ENCODE data around the gene TGFBR2. TPM values are rescaled to one million over a fixed set of nuclear protein-coding genes. Genes with fewer than 3 reads are reported as not detected.

The TGFBR2 gene
- polyA plus RNA-seq, 1 experiment, result 61.0 TPM

GRCh38 chr3:30691249-30691880, 85.0 kb downstream of the TGFBR2 start:
- Histone ChIP-seq H3K36me3 (ENCODE audit: control insufficient read depth, insufficient read depth, low read length) (peaks cover 9% of the 10 kb centered on the region), H3K4me3 (ENCODE audit: low read depth, low read length) (no peak overlapping the region), H3K27me3 (ENCODE audit: control insufficient read depth, insufficient read depth, low read length) (no peaks in the 10 kb centered on the region)
- CTCF ChIA-PET, result interaction anchor here (0.7 to 4.1 kb wide), 7 partner anchors 41 to 648 kb away, joined by 3 to 26 read pairs (median 4); partner anchors contain the start of gene TGFBR2
- POLR2A ChIA-PET, result interaction anchor here (0.5 kb wide), 1 partner anchor 78 kb away, joined by 4 read pairs; no protein-coding TSS in a partner anchor
- TF ChIP-seq CTCF (IDR thresholded peaks at IDR 0.05; ENCODE audit: insufficient read depth, low read depth, low read length), result no peak
- DNase-seq (ENCODE audit: low read depth), result no peak

GRCh38 chr3:30691944-30692343, 85.5 kb downstream of the TGFBR2 start:
- H3K36me3 ChIP-seq (ENCODE audit: control insufficient read depth, insufficient read depth, low read length), result peaks cover 9% of the 10 kb centered on the region
- no peak for TF ChIP-seq CTCF (IDR thresholded peaks at IDR 0.05; ENCODE audit: insufficient read depth, low read depth, low read length)
- no peak for DNase-seq (ENCODE audit: low read depth)
- POLR2A ChIA-PET, result interaction anchor here (0.5 to 0.6 kb wide), 2 partner anchors 78 to 257 kb away, joined by 3 to 4 read pairs; no protein-coding TSS in a partner anchor
- no peak overlapping the region for H3K4me3 ChIP-seq (ENCODE audit: low read depth, low read length)
- H3K27me3 ChIP-seq (ENCODE audit: control insufficient read depth, insufficient read depth, low read length), result no peaks in the 10 kb centered on the region
- CTCF ChIA-PET, result interaction anchor here (0.7 to 4.1 kb wide), 11 partner anchors 10 to 680 kb away, joined by 3 to 26 read pairs (median 4); partner anchors contain the start of gene TGFBR2

GRCh38 chr3:30692498-30693130, 86.2 kb downstream of the TGFBR2 start:
- H3K4me3 ChIP-seq (ENCODE audit: low read depth, low read length), result no peak overlapping the region

GRCh38 chr3:30693470-30694120, 87.2 kb downstream of the TGFBR2 start:
- H3K36me3 ChIP-seq (ENCODE audit: control insufficient read depth, insufficient read depth, low read length), result peaks cover 9% of the 10 kb centered on the region
- no peak overlapping the region for H3K4me3 ChIP-seq (ENCODE audit: low read depth, low read length)
- ChIA-PET CTCF (interaction anchor here (0.6 to 5.6 kb wide), 37 partner anchors 11 to 1720 kb away, joined by 3 to 43 read pairs (median 3); partner anchors contain the start of gene TGFBR2), POLR2A (no interaction called here)
- no peaks in the 10 kb centered on the region for H3K27me3 ChIP-seq (ENCODE audit: control insufficient read depth, insufficient read depth, low read length)
- peak; percentile 74 for TF ChIP-seq CTCF (IDR thresholded peaks at IDR 0.05; ENCODE audit: insufficient read depth, low read depth, low read length)
- DNase-seq (ENCODE audit: low read depth), result no peak

More at GRCh38 chr3:30692498-30693130, 86.2 kb downstream of the TGFBR2 start:
- Histone ChIP-seq H3K27me3 (ENCODE audit: control insufficient read depth, insufficient read depth, low read length) (no peaks in the 10 kb centered on the region), H3K36me3 (ENCODE audit: control insufficient read depth, insufficient read depth, low read length) (peaks cover 9% of the 10 kb centered on the region)
- DNase-seq (ENCODE audit: low read depth), result no peak
- POLR2A ChIA-PET, result interaction anchor here (0.6 kb wide), 1 partner anchor 257 kb away, joined by 3 read pairs; no protein-coding TSS in a partner anchor
- CTCF ChIA-PET, result interaction anchor here (0.6 to 5.6 kb wide), 35 partner anchors 11 to 682 kb away, joined by 3 to 43 read pairs (median 3); partner anchors contain the start of gene TGFBR2
- no peak for TF ChIP-seq CTCF (IDR thresholded peaks at IDR 0.05; ENCODE audit: insufficient read depth, low read depth, low read length)

GRCh38 chr3:30694148-30694547, 87.7 kb downstream of the TGFBR2 start:
- POLR2A ChIA-PET, result no interaction called here

More at GRCh38 chr3:30694148-30694547, 87.7 kb downstream of the TGFBR2 start:
- CTCF ChIA-PET, result interaction anchor here (0.6 to 5.6 kb wide), 13 partner anchors 10 to 652 kb away, joined by 3 to 43 read pairs (median 6); partner anchors contain the start of gene TGFBR2
- Histone ChIP-seq H3K27me3 (ENCODE audit: control insufficient read depth, insufficient read depth, low read length) (no peaks in the 10 kb centered on the region), H3K36me3 (ENCODE audit: control insufficient read depth, insufficient read depth, low read length) (peaks cover 9% of the 10 kb centered on the region), H3K4me3 (ENCODE audit: low read depth, low read length) (no peak overlapping the region)
- no peak for DNase-seq (ENCODE audit: low read depth)
- no peak for TF ChIP-seq CTCF (IDR thresholded peaks at IDR 0.05; ENCODE audit: insufficient read depth, low read depth, low read length)

All from BJ (cell line).